ENCODE measurements around the gene KDM5D.

KDM5D gene

GRCh38 chrY:19744381-19745378 lies at the start of gene KDM5D:
KDM5D (minus strand) TSS chrY:19744726; CDS start chrY:19744534, 192 bp downstream.
- DNase-seq (ENCODE audit: low spot score) = no peak

GRCh38 chrY:19768375-19768774 lies 23.8 kb upstream of the KDM5D start:
- no peak for DNase-seq (ENCODE audit: low spot score)

GRCh38 chrY:19743331-19743730 lies 1.2 kb downstream of the KDM5D start:
- no peak for DNase-seq (ENCODE audit: low spot score)

- DNase-seq (ENCODE audit: low spot score) = no peak
Measured at GRCh38 chrY:19742153-19742552, 2.4 kb downstream of the KDM5D start.

- DNase-seq (ENCODE audit: low spot score) = no peak
Measured at GRCh38 chrY:19734425-19734824, 10.1 kb downstream of the KDM5D start.

- DNase-seq (ENCODE audit: low spot score) = no peak
Measured at GRCh38 chrY:19717950-19718349, 26.6 kb downstream of the KDM5D start.

- DNase-seq (ENCODE audit: low spot score) = no peak
Measured at GRCh38 chrY:19717146-19717545, 27.4 kb downstream of the KDM5D start.

- no peak for DNase-seq (ENCODE audit: low spot score)
Measured at GRCh38 chrY:19715226-19715625, 29.3 kb downstream of the KDM5D start.

- no peak for DNase-seq (ENCODE audit: low spot score)
Measured at GRCh38 chrY:19713430-19713829, 31.1 kb downstream of the KDM5D start.

GRCh38 chrY:19706273-19706672 lies 38.3 kb downstream of the KDM5D start:
- DNase-seq (ENCODE audit: low spot score) = no peak

- DNase-seq (ENCODE audit: low spot score) = no peak
Measured at GRCh38 chrY:19698495-19698894, 46.0 kb downstream of the KDM5D start.

- DNase-seq (ENCODE audit: low spot score) = no peak
Measured at GRCh38 chrY:19680821-19681220, 63.7 kb downstream of the KDM5D start.

Data from HuH-7 (cell line).